WTC11 (cell line): Measurements from ENCODE around the gene MYG1. TPM values are rescaled to one million over a fixed set of nuclear protein-coding genes. Genes with fewer than 3 reads are reported as not detected.

Experiments used
- ATAC-seq: fragments of 200-7000 bp; cut with Tn5 transposase; 2 replicates; pipeline ENCODE4 v1.10.0; 2021; ENCODE audit warnings: mild to moderate bottlenecking, moderate library complexity
- CTCF ChIA-PET: fragments of 300-600 bp; sonication (Branson Sonifier 250); formaldehyde crosslinking; loops from one replicate; lab custom pipeline; 2021; ENCODE audit warnings: antibody characterized with exemption; lab: Charles Lee
- POLR2A ChIA-PET: fragments of 350-600 bp; sonication (Branson Sonifier 250); formaldehyde crosslinking; loops from one replicate; lab custom pipeline; 2021; ENCODE audit warnings: antibody characterized with exemption; lab: Charles Lee
- DNase-seq: peaks from one replicate; pipeline ENCODE4 v3.0.0; 2021; ENCODE audit warnings: low spot score
- H3K27ac Mint-ChIP-seq: 2 replicates; pipeline ENCODE4 v1.8.0; 2021; ENCODE audit warnings: mixed read lengths
- H3K27me3 Mint-ChIP-seq: 2 replicates; pipeline ENCODE4 v1.8.0; 2021; ENCODE audit warnings: low read depth, mild to moderate bottlenecking, moderate library complexity, mixed read lengths
- H3K36me3 Mint-ChIP-seq: 2 replicates; pipeline ENCODE4 v1.8.0; 2021; ENCODE audit warnings: mixed read lengths
- H3K4me1 Mint-ChIP-seq: 2 replicates; pipeline ENCODE4 v1.8.0; 2022; ENCODE audit warnings: mixed read lengths
- H3K4me3 Mint-ChIP-seq: 2 replicates; pipeline ENCODE4 v1.8.0; 2021; ENCODE audit warnings: mild to moderate bottlenecking, moderate library complexity, mixed read lengths
- H3K9me3 Mint-ChIP-seq: 2 replicates; pipeline ENCODE4 v1.8.0; 2021; ENCODE audit warnings: mixed read lengths
- ARID4B ChIP-seq: sonication (generic); formaldehyde crosslinking; IDR thresholded peaks from 2 replicates; pipeline ENCODE4 v1.8.0; 2023; ENCODE audit warnings: missing genetic modification reagents, mild to moderate bottlenecking, borderline replicate concordance
- GABPB1 ChIP-seq: sonication (generic); formaldehyde crosslinking; IDR thresholded peaks from 2 replicates; pipeline ENCODE4 v1.8.1; 2023; ENCODE audit warnings: mild to moderate bottlenecking, missing genetic modification reagents
- HMGA2 ChIP-seq: fragments of 250-450 bp; sonication (Bioruptor Pico); IDR thresholded peaks from 2 replicates; pipeline ENCODE4 v1.4.0; 2021; ENCODE audit warnings: mild to moderate bottlenecking, moderate library complexity
- IRF2 ChIP-seq: sonication (generic); formaldehyde crosslinking; IDR thresholded peaks from 2 replicates; pipeline ENCODE4 v1.8.0; 2022; ENCODE audit warnings: low read depth, missing genetic modification reagents, borderline replicate concordance
- JUN ChIP-seq: sonication (generic); formaldehyde crosslinking; IDR thresholded peaks from 2 replicates; pipeline ENCODE4 v1.8.0; 2023; ENCODE audit warnings: mild to moderate bottlenecking, missing genetic modification reagents
- MYBL2 ChIP-seq: sonication (generic); formaldehyde crosslinking; IDR thresholded peaks from 2 replicates; pipeline ENCODE4 v1.8.1; 2023; ENCODE audit warnings: mild to moderate bottlenecking, moderate library complexity, missing genetic modification reagents
- NFYB ChIP-seq: sonication (generic); formaldehyde crosslinking; conservative IDR thresholded peaks from 2 replicates; pipeline ENCODE4 v1.8.0; 2022; ENCODE audit warnings: low read depth, missing genetic modification reagents
- NR3C1 ChIP-seq: sonication (generic); formaldehyde crosslinking; conservative IDR thresholded peaks from 2 replicates; pipeline ENCODE4 v1.8.1; 2023; ENCODE audit warnings: low read depth, mild to moderate bottlenecking, missing genetic modification reagents
- RELA ChIP-seq: sonication (generic); formaldehyde crosslinking; IDR thresholded peaks from 2 replicates; pipeline ENCODE4 v1.8.1; 2022; ENCODE audit warnings: missing genetic modification reagents, mild to moderate bottlenecking, borderline replicate concordance
- SMAD3 ChIP-seq: sonication (generic); formaldehyde crosslinking; IDR thresholded peaks from 2 replicates; pipeline ENCODE4 v1.8.0; 2022; ENCODE audit warnings: missing genetic modification reagents, mild to moderate bottlenecking, borderline replicate concordance
- SP1 ChIP-seq: sonication (generic); formaldehyde crosslinking; conservative IDR thresholded peaks from 2 replicates; pipeline ENCODE4 v1.8.1; 2022; ENCODE audit warnings: missing genetic modification reagents
- TEAD1 ChIP-seq: sonication (generic); formaldehyde crosslinking; IDR thresholded peaks from 2 replicates; pipeline ENCODE4 v1.8.0; 2022; ENCODE audit warnings: mild to moderate bottlenecking, missing genetic modification reagents
- ZBTB21 ChIP-seq: sonication (generic); formaldehyde crosslinking; IDR thresholded peaks from 2 replicates; pipeline ENCODE4 v1.8.1; 2023; ENCODE audit warnings: mild to moderate bottlenecking, missing genetic modification reagents, borderline replicate concordance
- ZNF121 ChIP-seq: sonication (generic); formaldehyde crosslinking; IDR thresholded peaks from 2 replicates; pipeline ENCODE4 v1.8.0; 2023; ENCODE audit warnings: missing genetic modification reagents
- ZNF232 ChIP-seq: sonication (generic); formaldehyde crosslinking; IDR thresholded peaks from 2 replicates; pipeline ENCODE4 v1.8.0; 2022; ENCODE audit warnings: mild to moderate bottlenecking, missing genetic modification reagents
- ZNF263 ChIP-seq: sonication (generic); formaldehyde crosslinking; IDR thresholded peaks from 2 replicates; pipeline ENCODE4 v1.8.1; 2022; ENCODE audit warnings: low read depth, mild to moderate bottlenecking, moderate library complexity, missing genetic modification reagents
- ZNF416 ChIP-seq: fragments of 250-450 bp; sonication (Bioruptor Pico); IDR thresholded peaks from 2 replicates; pipeline ENCODE4 v1.9.0; 2021; ENCODE audit warnings: mild to moderate bottlenecking, inconsistent platforms
- ZNF423 ChIP-seq: fragments of 250-450 bp; sonication (Bioruptor Pico); IDR thresholded peaks from 2 replicates; pipeline ENCODE4 v2.1.2; 2022; ENCODE audit warnings: mild to moderate bottlenecking, moderate library complexity
- total RNA-seq: library from RNA; stranded (reverse); gene quantifications from 3 replicates; pipeline ENCODE4 v1.2.3, GENCODE V29; 2021
- TF ChIP-seq, protein P1 (sequence below): sonication (generic); formaldehyde crosslinking; IDR thresholded peaks from 2 replicates; pipeline ENCODE4 v1.8.1; 2023; ENCODE audit warnings: mild to moderate bottlenecking, missing genetic modification reagents, moderate library complexity
- TF ChIP-seq, protein P2 (sequence below): sonication (generic); formaldehyde crosslinking; IDR thresholded peaks from 2 replicates; pipeline ENCODE4 v1.8.1; 2023; ENCODE audit warnings: mild to moderate bottlenecking, missing genetic modification reagents, borderline replicate concordance
- TF ChIP-seq, protein P3 (sequence below): sonication (generic); formaldehyde crosslinking; IDR thresholded peaks from 2 replicates; pipeline ENCODE4 v1.8.1; 2022; ENCODE audit warnings: missing genetic modification reagents, borderline replicate concordance
- TF ChIP-seq, protein P4 (sequence below): sonication (generic); formaldehyde crosslinking; IDR thresholded peaks from 2 replicates; pipeline ENCODE4 v1.8.0; 2022; ENCODE audit warnings: mild to moderate bottlenecking, missing genetic modification reagents
- TF ChIP-seq, protein P5 (sequence below): sonication (generic); formaldehyde crosslinking; IDR thresholded peaks from 2 replicates; pipeline ENCODE4 v1.8.0; 2022; ENCODE audit warnings: mild to moderate bottlenecking, missing genetic modification reagents

Gene MYG1
- total RNA-seq, 1 experiment from 2014 or later = 93.1 TPM

DNA sequence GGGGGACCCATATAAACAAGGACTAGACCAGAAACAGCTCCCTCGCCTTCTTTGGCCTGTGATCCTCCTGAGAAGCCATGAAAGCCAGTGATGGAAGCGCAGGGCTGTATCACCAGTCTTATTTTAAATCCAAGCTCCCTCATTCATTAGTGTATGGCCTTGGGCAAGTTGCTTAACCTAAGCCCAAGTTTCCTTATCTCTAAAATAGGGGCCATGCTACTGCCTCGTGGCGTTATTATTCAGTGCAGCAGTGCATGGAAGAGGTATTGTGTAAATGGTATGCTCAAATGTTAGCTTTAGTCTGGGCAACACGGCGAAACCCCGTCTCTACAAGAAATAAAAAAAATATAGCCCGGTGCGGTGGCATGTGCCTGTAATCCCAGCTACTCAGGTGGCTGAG lies 21.5 kb upstream of the MYG1 start:
- no peak for DNase-seq
- ATAC-seq = no peak
- POLR2A ChIA-PET = no interaction called here

DNA sequence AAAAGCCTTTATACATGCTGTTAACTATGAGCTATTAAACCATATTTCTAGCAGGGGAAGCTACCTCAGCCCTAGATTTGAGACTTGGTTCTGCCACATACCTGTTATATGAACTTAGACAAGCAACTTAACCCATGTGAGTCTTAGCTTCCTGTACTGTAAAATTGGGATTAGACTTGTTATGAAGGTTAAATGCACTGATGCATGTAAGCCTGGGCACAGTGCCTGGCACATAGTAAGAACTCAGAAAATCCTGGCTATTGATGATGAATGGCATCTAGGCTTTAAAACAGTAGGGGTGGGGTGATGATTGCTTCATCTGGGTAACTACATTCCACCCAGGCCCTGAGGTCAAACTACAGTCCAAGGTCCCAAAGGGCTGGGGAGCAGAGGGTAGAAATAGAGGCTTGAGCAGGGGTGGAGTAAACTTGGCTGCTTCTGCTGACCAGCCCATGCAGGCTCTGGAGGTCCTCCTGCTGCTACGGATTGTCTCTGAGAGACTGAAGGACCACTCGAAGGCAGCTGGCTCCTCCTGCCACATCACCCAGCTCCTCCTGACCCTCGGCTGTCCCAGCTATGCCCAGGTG lies 20.1 kb upstream of the MYG1 start:
- peaks cover 80% of the 10 kb centered on the region for H3K36me3 Mint-ChIP-seq
- TF ChIP-seq ZNF416 (CRISPR knock-in tag) = no peak
- TF ChIP-seq GABPB1 (CRISPR knock-in tag) = no peak
- TF ChIP-seq, protein P1, sequence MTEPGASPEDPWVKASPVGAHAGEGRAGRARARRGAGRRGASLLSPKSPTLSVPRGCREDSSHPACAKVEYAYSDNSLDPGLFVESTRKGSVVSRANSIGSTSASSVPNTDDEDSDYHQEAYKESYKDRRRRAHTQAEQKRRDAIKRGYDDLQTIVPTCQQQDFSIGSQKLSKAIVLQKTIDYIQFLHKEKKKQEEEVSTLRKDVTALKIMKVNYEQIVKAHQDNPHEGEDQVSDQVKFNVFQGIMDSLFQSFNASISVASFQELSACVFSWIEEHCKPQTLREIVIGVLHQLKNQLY = no peak
- TF ChIP-seq RELA (CRISPR knock-in tag) = no peak
- TF ChIP-seq ZNF121 (CRISPR knock-in tag) = no peak
- no peak for TF ChIP-seq ZNF423 (CRISPR knock-in tag)
- TF ChIP-seq MYBL2 = no peak
- no peak for TF ChIP-seq ARID4B (CRISPR knock-in tag)
- TF ChIP-seq IRF2 (CRISPR knock-in tag) = no peak
- TF ChIP-seq, protein P2, sequence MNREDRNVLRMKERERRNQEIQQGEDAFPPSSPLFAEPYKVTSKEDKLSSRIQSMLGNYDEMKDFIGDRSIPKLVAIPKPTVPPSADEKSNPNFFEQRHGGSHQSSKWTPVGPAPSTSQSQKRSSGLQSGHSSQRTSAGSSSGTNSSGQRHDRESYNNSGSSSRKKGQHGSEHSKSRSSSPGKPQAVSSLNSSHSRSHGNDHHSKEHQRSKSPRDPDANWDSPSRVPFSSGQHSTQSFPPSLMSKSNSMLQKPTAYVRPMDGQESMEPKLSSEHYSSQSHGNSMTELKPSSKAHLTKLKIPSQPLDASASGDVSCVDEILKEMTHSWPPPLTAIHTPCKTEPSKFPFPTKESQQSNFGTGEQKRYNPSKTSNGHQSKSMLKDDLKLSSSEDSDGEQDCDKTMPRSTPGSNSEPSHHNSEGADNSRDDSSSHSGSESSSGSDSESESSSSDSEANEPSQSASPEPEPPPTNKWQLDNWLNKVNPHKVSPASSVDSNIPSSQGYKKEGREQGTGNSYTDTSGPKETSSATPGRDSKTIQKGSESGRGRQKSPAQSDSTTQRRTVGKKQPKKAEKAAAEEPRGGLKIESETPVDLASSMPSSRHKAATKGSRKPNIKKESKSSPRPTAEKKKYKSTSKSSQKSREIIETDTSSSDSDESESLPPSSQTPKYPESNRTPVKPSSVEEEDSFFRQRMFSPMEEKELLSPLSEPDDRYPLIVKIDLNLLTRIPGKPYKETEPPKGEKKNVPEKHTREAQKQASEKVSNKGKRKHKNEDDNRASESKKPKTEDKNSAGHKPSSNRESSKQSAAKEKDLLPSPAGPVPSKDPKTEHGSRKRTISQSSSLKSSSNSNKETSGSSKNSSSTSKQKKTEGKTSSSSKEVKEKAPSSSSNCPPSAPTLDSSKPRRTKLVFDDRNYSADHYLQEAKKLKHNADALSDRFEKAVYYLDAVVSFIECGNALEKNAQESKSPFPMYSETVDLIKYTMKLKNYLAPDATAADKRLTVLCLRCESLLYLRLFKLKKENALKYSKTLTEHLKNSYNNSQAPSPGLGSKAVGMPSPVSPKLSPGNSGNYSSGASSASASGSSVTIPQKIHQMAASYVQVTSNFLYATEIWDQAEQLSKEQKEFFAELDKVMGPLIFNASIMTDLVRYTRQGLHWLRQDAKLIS (CRISPR knock-in tag) = no peak
- TF ChIP-seq TEAD1 (CRISPR knock-in tag) = no peak
- TF ChIP-seq ZBTB21 = no peak

More for the DNA sequence above, 21.5 kb upstream of the MYG1 start:
- H3K36me3 Mint-ChIP-seq = peaks cover 73% of the 10 kb centered on the region
- CTCF ChIA-PET = interaction anchor here (1.0 to 2.8 kb wide), 6 partner anchors 53 to 179 kb away, joined by 3 to 15 read pairs (median 3); no protein-coding TSS in a partner anchor
- H3K27ac Mint-ChIP-seq = no peak overlapping the region
- no peak overlapping the region for H3K4me3 Mint-ChIP-seq
- TF ChIP-seq JUN (no peak), ZNF232 (CRISPR knock-in tag) (no peak), ZNF263 (CRISPR knock-in tag) (no peak), HMGA2 (CRISPR knock-in tag) (no peak), SMAD3 (no peak), NFYB (CRISPR knock-in tag) (no peak), IRF2 (CRISPR knock-in tag) (no peak), SP1 (CRISPR knock-in tag) (no peak), NR3C1 (CRISPR knock-in tag) (no peak)
- TF ChIP-seq, protein P3, sequence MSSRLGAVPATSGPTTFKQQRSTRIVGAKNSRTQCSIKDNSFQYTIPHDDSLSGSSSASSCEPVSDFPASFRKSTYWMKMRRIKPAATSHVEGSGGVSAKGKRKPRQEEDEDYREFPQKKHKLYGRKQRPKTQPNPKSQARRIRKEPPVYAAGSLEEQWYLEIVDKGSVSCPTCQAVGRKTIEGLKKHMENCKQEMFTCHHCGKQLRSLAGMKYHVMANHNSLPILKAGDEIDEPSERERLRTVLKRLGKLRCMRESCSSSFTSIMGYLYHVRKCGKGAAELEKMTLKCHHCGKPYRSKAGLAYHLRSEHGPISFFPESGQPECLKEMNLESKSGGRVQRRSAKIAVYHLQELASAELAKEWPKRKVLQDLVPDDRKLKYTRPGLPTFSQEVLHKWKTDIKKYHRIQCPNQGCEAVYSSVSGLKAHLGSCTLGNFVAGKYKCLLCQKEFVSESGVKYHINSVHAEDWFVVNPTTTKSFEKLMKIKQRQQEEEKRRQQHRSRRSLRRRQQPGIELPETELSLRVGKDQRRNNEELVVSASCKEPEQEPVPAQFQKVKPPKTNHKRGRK (CRISPR knock-in tag) = no peak
- TF ChIP-seq, protein P4, sequence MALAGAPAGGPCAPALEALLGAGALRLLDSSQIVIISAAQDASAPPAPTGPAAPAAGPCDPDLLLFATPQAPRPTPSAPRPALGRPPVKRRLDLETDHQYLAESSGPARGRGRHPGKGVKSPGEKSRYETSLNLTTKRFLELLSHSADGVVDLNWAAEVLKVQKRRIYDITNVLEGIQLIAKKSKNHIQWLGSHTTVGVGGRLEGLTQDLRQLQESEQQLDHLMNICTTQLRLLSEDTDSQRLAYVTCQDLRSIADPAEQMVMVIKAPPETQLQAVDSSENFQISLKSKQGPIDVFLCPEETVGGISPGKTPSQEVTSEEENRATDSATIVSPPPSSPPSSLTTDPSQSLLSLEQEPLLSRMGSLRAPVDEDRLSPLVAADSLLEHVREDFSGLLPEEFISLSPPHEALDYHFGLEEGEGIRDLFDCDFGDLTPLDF (CRISPR knock-in tag) = no peak
- TF ChIP-seq, protein P5, sequence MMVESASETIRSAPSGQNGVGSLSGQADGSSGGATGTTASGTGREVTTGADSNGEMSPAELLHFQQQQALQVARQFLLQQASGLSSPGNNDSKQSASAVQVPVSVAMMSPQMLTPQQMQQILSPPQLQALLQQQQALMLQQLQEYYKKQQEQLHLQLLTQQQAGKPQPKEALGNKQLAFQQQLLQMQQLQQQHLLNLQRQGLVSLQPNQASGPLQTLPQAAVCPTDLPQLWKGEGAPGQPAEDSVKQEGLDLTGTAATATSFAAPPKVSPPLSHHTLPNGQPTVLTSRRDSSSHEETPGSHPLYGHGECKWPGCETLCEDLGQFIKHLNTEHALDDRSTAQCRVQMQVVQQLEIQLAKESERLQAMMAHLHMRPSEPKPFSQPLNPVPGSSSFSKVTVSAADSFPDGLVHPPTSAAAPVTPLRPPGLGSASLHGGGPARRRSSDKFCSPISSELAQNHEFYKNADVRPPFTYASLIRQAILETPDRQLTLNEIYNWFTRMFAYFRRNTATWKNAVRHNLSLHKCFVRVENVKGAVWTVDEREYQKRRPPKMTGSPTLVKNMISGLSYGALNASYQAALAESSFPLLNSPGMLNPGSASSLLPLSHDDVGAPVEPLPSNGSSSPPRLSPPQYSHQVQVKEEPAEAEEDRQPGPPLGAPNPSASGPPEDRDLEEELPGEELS (CRISPR knock-in tag) = no peak
- H3K4me1 Mint-ChIP-seq = no peaks in the 10 kb centered on the region
- no peaks in the 10 kb centered on the region for H3K27me3 Mint-ChIP-seq
- no peaks in the 10 kb centered on the region for H3K9me3 Mint-ChIP-seq

More for the DNA sequence above, 20.1 kb upstream of the MYG1 start:
- Mint-ChIP-seq H3K27ac (no peak overlapping the region), H3K27me3 (no peaks in the 10 kb centered on the region), H3K9me3 (no peaks in the 10 kb centered on the region), H3K4me3 (no peak overlapping the region), H3K4me1 (no peaks in the 10 kb centered on the region)
- POLR2A ChIA-PET = no interaction called here
- CTCF ChIA-PET = interaction anchor here (0.6 to 1.3 kb wide), 4 partner anchors 42 to 124 kb away, joined by 3 to 5 read pairs (median 4); partner anchors contain the start of gene AAAS
- ATAC-seq (no peak), DNase-seq (no peak)
